PC-9 (cell line): Measurements from ENCODE around the gene PROB1.

Experiments
- EZH2 ChIP-seq: fragments of 200-600 bp; sonication (generic); IDR thresholded peaks from 2 replicates; pipeline ENCODE4 v1.8.0; 2017; ENCODE audit warnings: antibody characterized with exemption, low read depth
- TF ChIP-seq, protein P1 (sequence below): fragments of 200-600 bp; sonication (generic); conservative IDR thresholded peaks from 2 replicates; pipeline ENCODE4 v1.6.1; 2017; ENCODE audit warnings: mixed run types, antibody characterized with exemption, mild to moderate bottlenecking, moderate library complexity

DNA sequence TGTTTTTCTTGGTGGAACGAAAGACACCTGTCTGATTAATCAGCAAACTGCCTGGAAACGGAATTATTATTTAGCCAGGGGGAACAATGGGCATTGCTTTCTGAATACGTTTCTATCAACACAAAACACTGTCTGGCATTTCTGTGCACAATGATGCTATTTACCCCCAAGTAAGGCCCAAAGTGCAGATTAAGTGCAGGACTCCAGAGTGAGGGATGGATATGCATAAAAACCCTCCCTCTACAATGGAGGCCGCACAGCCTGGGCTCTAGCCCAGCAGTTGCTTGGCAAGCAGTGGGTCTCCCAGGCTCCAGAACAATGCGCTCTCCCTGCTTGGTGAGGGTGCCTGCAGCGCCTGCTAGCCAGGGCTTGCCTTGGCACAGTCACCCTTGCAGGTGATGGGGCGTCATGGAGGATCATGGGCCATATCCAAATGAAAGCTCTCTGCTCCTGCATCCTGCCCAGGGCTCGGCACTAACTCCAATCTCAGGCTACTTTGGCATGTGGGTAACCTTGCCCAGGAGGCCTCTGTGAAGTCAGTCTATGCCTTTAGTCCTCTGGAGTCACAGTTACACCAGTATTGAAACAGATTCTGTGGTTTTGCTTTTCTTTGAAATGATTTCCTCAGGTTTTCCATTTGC lies 20.4 kb upstream of the PROB1 start:
- TF ChIP-seq, protein P1, sequence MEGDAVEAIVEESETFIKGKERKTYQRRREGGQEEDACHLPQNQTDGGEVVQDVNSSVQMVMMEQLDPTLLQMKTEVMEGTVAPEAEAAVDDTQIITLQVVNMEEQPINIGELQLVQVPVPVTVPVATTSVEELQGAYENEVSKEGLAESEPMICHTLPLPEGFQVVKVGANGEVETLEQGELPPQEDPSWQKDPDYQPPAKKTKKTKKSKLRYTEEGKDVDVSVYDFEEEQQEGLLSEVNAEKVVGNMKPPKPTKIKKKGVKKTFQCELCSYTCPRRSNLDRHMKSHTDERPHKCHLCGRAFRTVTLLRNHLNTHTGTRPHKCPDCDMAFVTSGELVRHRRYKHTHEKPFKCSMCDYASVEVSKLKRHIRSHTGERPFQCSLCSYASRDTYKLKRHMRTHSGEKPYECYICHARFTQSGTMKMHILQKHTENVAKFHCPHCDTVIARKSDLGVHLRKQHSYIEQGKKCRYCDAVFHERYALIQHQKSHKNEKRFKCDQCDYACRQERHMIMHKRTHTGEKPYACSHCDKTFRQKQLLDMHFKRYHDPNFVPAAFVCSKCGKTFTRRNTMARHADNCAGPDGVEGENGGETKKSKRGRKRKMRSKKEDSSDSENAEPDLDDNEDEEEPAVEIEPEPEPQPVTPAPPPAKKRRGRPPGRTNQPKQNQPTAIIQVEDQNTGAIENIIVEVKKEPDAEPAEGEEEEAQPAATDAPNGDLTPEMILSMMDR: no peak
- TF ChIP-seq EZH2: no peak
